Measurements from ENCODE around the gene SPAAR.
"Not testable (repeated sequence)": the region's sequence is repeated elsewhere in the genome, so short reads cannot be mapped to it uniquely, and the experiment has no call there.

The SPAAR gene

GRCh38 chr9:35909274-35909673, at the start of gene SPAAR:
Gene SPAAR (plus strand): TSS chr9:35909490. CDS start chr9:35910464, 974 bp downstream.
- DNase-seq (ENCODE audit: low read depth in 2 of 2): no peak

- no peak for DNase-seq (ENCODE audit: low read depth in 2 of 2)
Observed at GRCh38 chr9:35859990-35860339, 49.3 kb upstream of the SPAAR start.

- no peak for DNase-seq (ENCODE audit: low read depth in 2 of 2)
Observed at GRCh38 chr9:35861161-35861897, 48.0 kb upstream of the SPAAR start.

- DNase-seq (ENCODE audit: low read depth in 2 of 2): no peak
Observed at GRCh38 chr9:35862328-35862727, 47.0 kb upstream of the SPAAR start.

GRCh38 chr9:35863583-35863982, 45.7 kb upstream of the SPAAR start:
- DNase-seq (ENCODE audit: low read depth in 2 of 2): no peak

GRCh38 chr9:35864695-35865255, 44.5 kb upstream of the SPAAR start:
- no peak for DNase-seq (ENCODE audit: low read depth in 2 of 2)

- DNase-seq (ENCODE audit: low read depth in 2 of 2): no peak
Observed at GRCh38 chr9:35867538-35867937, 41.8 kb upstream of the SPAAR start.

- DNase-seq (ENCODE audit: low read depth in 2 of 2): no peak
Observed at GRCh38 chr9:35868933-35869332, 40.4 kb upstream of the SPAAR start.

- DNase-seq (ENCODE audit: low read depth in 2 of 2): no peak
Observed at GRCh38 chr9:35869621-35870216, 39.6 kb upstream of the SPAAR start.

GRCh38 chr9:35870351-35870923, 38.9 kb upstream of the SPAAR start, which contains the start of gene OR13J1:
Gene OR13J1 (minus strand): TSS chr9:35870401. CDS start chr9:35870401, 0 bp downstream.
- no peak for DNase-seq (ENCODE audit: low read depth in 2 of 2)

- DNase-seq (ENCODE audit: low read depth in 2 of 2): no peak
Observed at GRCh38 chr9:35871545-35871944, 37.7 kb upstream of the SPAAR start.

- no peak for DNase-seq (ENCODE audit: low read depth in 2 of 2)
Observed at GRCh38 chr9:35872505-35872904, 36.8 kb upstream of the SPAAR start.

- peak; percentile 50 to 71 for DNase-seq (ENCODE audit: low read depth in 2 of 2)
Observed at GRCh38 chr9:35882263-35882848, 26.9 kb upstream of the SPAAR start.

GRCh38 chr9:35882996-35883395, 26.3 kb upstream of the SPAAR start:
- DNase-seq (ENCODE audit: low read depth in 2 of 2): no peak

GRCh38 chr9:35884908-35885307, 24.4 kb upstream of the SPAAR start:
- DNase-seq (ENCODE audit: low read depth in 2 of 2): not testable (repeated sequence)

- DNase-seq (ENCODE audit: low read depth in 2 of 2): no peak
Observed at GRCh38 chr9:35891646-35892045, 17.6 kb upstream of the SPAAR start.

GRCh38 chr9:35892051-35892450, 17.2 kb upstream of the SPAAR start:
- no peak for DNase-seq (ENCODE audit: low read depth in 2 of 2)

GRCh38 chr9:35896570-35896969, 12.7 kb upstream of the SPAAR start:
- no peak for DNase-seq (ENCODE audit: low read depth in 2 of 2)

GRCh38 chr9:35897376-35898099, 11.8 kb upstream of the SPAAR start:
- DNase-seq (ENCODE audit: low read depth in 2 of 2): not testable (repeated sequence)

GRCh38 chr9:35898337-35898736, 11.0 kb upstream of the SPAAR start:
- no peak for DNase-seq (ENCODE audit: low read depth in 2 of 2)

- DNase-seq (ENCODE audit: low read depth in 2 of 2): no peak
Observed at GRCh38 chr9:35899021-35899420, 10.3 kb upstream of the SPAAR start.

- no peak for DNase-seq (ENCODE audit: low read depth in 2 of 2)
Observed at GRCh38 chr9:35903049-35903448, 6.2 kb upstream of the SPAAR start.
